ENCODE measurements around the gene APBB1IP.
"Not testable (repeated sequence)": the region's sequence is repeated elsewhere in the genome, so short reads cannot be mapped to it uniquely, and the experiment has no call there.

- TF ChIP-seq BHLHE40 (IDR thresholded peaks at IDR 0.05; ENCODE audit: borderline replicate concordance); FOXM1 (IDR thresholded peaks at IDR 0.05; ENCODE audit: borderline replicate concordance); NFRKB (IDR thresholded peaks at IDR 0.05); ZNF384 (IDR thresholded peaks at IDR 0.05); SP1 (IDR thresholded peaks at IDR 0.05); SUZ12 (IDR thresholded peaks at IDR 0.05); FOXA1 (IDR thresholded peaks at IDR 0.05); HDGF (IDR thresholded peaks at IDR 0.05; ENCODE audit: borderline replicate concordance); ARNT (IDR thresholded peaks at IDR 0.05); FOXK2 (IDR thresholded peaks at IDR 0.05); ELF4 (IDR thresholded peaks at IDR 0.05); TARDBP (IDR thresholded peaks at IDR 0.05): not testable (repeated sequence)
- TF ChIP-seq, protein P1, sequence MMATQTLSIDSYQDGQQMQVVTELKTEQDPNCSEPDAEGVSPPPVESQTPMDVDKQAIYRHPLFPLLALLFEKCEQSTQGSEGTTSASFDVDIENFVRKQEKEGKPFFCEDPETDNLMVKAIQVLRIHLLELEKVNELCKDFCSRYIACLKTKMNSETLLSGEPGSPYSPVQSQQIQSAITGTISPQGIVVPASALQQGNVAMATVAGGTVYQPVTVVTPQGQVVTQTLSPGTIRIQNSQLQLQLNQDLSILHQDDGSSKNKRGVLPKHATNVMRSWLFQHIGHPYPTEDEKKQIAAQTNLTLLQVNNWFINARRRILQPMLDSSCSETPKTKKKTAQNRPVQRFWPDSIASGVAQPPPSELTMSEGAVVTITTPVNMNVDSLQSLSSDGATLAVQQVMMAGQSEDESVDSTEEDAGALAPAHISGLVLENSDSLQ (IDR thresholded peaks at IDR 0.05) = not testable (repeated sequence)
Measured at GRCh38 chr10:26490367-26490766, 52.2 kb downstream of the APBB1IP start.
